HG02981 (cell line): ENCODE data around the gene CDC27.
"Not testable (repeated sequence)": the region's sequence is repeated elsewhere in the genome, so short reads cannot be mapped to it uniquely, and the experiment has no call there.

Experiments
- ATAC-seq: cut with Tn5 transposase; IDR thresholded peaks from one replicate; pipeline ENCODE4 v1.9.1; 2021; ENCODE audit warnings: mild to moderate bottlenecking, moderate library complexity; ENCODE audit not compliant: unreplicated experiment

The CDC27 gene

GRCh38 chr17:47145351-47145750, 43.7 kb downstream of the CDC27 start:
- ATAC-seq: no peak

GRCh38 chr17:47135235-47135634, 53.9 kb downstream of the CDC27 start:
- ATAC-seq: no peak

- not testable (repeated sequence) for ATAC-seq
Observed at GRCh38 chr17:47134354-47134753, 54.7 kb downstream of the CDC27 start.

GRCh38 chr17:47131761-47132160, 57.3 kb downstream of the CDC27 start:
- no peak for ATAC-seq

- ATAC-seq: not testable (repeated sequence)
Observed at GRCh38 chr17:47126835-47127234, 62.3 kb downstream of the CDC27 start.

GRCh38 chr17:47123262-47123661, 65.8 kb downstream of the CDC27 start:
- not testable (repeated sequence) for ATAC-seq

GRCh38 chr17:47120521-47121095, 68.5 kb downstream of the CDC27 start:
- no peak for ATAC-seq

GRCh38 chr17:47119746-47120520, 69.2 kb downstream of the CDC27 start:
- no peak for ATAC-seq

DNA sequence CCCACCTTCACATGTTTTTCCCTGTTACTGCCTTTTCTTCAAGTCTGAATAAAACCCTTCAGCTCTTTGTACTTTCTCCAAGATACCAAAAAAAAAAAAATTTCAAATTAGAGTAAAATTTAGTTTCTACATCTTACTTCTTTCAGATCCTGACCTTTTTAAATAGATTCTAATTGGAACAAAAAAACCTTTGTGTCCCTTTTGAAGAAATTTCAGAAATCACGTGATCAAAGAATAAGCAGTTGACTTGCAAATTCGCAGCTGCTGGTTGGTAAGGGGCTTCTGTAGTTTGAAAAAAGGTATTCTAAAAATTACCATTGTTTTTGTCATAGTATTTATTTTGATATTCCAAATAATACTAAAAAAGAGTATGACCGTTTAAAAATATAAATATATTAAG, 71.7 kb downstream of the CDC27 start:
- ATAC-seq: no peak

DNA sequence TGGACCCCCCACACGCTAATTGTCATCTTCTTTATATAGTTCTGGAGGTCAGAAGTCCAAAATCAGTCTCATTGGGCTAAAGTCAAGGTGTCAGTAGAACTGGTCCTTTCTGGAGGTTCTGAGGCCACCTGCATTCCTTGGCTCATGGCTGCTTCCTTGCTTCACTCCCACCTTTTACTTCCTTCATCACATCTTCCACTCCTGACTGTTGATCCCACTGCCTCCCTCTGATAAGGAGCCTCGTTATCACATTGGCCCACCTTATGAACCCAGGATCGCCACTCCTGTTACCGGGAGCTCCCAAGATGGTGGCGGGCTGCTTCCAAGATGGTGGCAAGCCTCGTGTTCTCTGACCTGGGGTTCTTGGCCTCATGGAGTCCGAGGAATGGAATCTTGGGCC, 83.0 kb downstream of the CDC27 start:
- ATAC-seq: no peak

DNA sequence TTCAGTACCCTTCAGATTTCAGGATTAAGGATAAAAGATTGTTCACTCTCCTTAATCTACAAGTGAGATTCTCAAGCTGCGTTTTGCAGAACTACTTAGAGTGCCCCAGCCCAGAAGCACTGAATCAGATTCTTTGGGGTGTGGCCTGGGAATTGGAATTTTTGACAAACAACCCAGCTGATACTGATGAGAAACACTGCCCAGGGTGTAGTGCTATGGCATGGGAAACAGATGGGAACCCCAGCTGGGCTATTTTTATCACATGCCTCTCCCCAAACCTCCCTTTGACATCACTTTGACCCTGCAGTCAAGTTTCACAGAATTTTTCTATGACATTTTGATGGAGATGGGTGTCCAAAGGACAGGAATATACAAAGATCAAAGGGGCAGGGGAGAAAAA, 83.8 kb downstream of the CDC27 start:
- ATAC-seq: not testable (repeated sequence)

- ATAC-seq: no peak
Observed at GRCh38 chr17:47102914-47103313, 86.2 kb downstream of the CDC27 start.

DNA sequence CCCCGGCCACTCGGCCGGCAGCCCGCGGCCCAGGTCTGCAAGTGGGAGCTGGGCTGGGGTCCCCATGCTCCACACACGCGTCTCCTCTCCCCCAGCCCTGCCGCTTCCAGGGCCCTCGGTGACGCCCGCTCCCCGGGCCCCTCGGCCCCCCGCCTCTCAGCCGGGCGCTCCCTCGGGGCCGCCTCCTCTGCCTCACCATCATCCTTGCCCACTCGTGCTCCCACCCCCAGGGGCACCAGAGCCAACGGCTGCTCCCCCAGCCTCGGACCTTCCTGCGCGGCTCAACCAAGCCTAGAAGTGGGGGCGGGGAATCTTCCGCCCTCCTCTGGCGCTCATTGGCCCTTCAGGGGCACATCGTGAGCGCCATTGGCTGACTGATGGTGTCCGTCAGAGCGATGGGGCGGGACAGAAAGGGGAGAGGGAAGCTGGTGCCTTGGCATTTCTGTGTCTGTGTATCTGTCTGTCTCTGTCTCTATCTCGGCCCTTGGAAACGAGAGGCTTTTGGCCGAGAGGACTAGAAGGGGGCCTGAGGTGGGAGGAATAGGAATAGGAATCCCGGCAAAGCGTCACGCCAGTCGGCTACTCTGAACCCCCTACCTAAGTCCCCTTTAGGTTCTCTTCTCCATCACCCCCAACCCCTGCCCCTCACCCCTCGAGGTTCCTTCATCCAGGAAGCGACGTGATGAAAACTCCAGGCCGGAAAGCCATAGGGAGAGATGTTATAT, 88.9 kb downstream of the CDC27 start:
- ATAC-seq: peak; percentile 95

DNA sequence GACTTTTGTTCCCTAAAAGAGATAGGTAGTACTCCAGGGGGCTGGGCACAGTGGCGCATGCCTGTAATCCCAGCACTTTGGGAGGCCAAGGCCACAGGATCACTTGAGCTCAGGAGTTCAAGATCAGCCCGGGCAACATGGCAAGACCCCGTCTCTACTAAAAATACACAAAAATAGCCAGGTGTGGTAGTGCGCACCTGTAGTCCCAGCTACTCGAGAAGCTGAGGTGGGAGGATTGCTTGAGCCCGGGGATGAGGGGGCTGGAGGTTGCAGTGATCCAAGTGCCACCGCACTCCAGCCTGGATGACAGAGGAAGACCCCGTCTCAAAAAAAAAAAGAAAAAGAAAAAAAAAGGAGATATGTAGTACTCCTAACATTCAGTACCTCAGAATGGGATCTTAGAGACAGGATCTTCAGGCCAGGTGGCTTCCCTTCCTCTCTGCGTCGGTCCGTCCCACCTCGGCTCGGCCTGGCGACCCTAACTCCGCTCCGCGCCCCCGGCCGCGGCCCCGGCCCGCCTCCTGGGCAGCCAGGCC, 89.6 kb downstream of the CDC27 start:
- ATAC-seq: peak; percentile 27

DNA sequence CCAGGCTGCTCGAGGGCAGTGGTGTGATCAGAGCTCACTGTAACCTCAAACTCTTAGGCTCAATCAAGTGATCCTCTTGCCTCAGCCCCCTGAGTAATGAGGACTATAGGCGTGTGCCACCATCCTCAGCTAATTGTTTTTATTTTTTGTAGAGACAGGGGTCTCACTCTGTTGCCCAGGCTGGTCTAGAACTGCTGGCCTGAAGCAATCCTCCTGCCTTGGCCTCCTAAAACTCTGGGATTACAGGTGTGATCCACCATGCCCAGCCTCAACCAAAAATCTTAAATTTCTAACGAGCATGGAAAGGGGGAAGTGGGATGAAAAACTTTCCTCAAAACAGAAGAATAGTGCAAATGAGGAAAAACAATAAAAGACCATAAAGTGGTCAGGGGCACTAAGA, 92.8 kb downstream of the CDC27 start:
- no peak for ATAC-seq

DNA sequence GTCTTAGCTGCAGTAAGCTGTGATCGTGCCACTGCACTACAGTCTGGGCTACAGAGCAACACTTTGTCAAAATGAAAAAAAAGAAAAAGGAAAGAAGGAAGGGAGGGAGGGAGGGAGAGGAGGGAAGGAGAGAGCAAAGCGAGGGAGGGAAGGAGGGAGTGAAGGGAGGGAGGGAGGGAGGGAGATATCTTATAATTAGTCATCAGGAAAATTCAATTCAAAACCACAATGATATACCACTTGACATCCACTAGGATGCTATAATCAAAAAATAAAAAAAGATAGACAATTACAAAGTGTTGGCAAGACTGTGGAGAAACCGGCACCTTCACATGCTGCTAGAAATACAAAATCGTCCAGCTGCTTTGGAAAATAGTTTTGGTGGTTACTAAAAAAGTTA, 93.8 kb downstream of the CDC27 start:
- ATAC-seq: no peak

- no peak for ATAC-seq
Observed at GRCh38 chr17:47087093-47087492, 102.0 kb downstream of the CDC27 start.

DNA sequence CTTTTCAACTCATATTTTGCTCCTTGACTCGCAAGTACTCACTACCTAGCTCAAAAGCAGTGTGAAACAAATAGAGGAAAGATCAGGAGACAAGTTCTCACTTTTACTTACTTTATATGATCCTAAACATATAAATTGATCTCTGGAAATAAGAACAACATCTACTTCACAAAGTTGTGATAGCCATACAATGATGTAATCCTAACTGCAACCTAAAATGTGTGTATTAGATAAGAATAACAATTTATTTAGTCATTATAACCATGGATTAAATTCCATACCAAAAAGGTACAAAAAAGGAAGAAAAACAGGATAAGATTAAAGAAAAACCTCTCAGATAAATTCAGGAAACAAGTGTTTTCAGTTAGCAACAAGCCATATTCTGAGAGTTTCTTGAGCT, 103.4 kb downstream of the CDC27 start:
- no peak for ATAC-seq

GRCh38 chr17:47078801-47079200, 110.3 kb downstream of the CDC27 start:
- ATAC-seq: no peak

DNA sequence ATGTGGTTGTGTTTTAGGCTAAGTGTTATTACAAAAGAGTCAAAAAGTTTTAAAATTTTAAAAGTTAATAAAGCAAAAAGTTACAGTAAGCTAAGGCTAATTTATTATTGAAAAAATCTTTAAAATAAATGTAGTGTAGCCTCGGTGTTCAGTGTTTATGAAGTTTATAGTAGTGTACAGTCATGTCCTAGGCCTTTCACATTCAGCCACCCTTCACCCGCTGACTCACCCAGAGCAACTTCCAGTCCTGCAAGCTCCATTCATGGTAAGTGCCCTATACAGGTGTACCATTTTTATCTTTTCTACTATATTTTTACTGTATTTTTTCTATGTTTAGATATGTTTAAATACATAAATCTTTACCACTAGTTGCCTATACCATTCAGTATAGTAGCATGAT, 111.5 kb downstream of the CDC27 start:
- ATAC-seq: no peak

- ATAC-seq: no peak
Observed at GRCh38 chr17:47076171-47076570, 112.9 kb downstream of the CDC27 start.

GRCh38 chr17:47074361-47074760, 114.7 kb downstream of the CDC27 start:
- ATAC-seq: not testable (repeated sequence)
